ENCODE measurements around the gene ARMC10.
"Not testable (repeated sequence)": the region's sequence is repeated elsewhere in the genome, so short reads cannot be mapped to it uniquely, and the experiment has no call there.

ARMC10 gene

DNA sequence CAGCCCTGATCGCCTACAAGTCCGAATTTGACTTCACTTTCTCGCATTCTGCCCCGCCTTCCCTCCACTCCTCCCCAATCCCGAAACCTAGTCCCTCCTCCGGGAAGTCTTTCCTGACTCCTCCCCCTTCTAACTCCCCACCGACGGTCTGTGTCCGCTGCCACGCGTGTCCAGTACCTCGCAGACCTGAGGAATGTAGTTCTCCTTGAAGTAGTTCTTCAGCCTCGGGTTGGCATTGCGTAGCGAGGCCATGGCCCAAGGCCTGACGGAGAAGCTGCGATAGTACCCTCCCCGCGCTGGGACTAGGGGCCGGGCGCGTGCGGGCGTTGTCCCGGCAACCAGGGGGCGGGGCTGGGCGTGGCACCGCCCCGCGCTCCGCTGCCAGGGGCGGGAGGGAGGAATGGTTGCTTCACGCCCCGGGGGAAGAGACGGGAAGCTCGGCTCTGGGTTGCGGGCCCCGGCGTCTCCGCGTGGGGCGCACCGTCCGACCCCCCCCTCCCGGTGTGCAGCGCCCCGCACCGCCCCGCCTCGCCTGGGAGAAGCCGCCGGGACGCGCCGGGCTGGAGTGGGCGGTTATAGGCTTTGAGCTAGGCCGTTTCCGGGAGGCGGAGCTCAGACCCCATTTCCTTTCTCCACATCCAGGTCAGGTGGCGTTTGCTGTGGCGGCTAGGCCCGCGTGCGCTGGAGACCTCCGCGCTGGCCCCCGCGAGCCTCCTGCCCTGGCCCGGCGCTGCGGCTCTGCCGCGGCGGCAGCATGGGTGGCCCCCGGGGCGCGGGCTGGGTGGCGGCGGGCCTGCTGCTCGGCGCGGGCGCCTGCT, at the start of gene ARMC10, which contains the start of gene FBXL13:
Gene ARMC10, plus strand, starts transcription at position 622 of the 818 bp plus-strand sequence. Its CDS starts 133 bp downstream, at position 755.
Gene FBXL13, minus strand, starts transcription at position 278 of the 818 bp plus-strand sequence.
- FAIRE-seq = no peak

DNA sequence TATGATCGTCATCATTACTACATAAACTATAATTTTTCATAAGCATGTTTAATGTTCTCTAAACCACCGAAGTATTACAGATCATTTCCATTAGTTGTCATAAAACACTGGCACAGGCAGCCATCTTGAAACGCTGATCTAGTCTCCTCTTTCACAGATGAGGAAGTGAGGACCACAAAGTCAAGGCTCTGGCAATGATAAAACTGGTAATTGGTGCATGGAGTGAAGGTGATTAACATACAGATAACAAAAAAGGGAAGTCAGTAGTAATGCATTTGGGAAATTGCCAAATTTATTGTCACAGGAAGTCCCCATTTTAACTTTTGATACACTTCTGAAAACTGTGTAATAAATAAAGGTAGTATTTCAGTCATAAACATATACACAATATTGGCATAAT, 49.6 kb upstream of the ARMC10 start:
- FAIRE-seq = no peak

DNA sequence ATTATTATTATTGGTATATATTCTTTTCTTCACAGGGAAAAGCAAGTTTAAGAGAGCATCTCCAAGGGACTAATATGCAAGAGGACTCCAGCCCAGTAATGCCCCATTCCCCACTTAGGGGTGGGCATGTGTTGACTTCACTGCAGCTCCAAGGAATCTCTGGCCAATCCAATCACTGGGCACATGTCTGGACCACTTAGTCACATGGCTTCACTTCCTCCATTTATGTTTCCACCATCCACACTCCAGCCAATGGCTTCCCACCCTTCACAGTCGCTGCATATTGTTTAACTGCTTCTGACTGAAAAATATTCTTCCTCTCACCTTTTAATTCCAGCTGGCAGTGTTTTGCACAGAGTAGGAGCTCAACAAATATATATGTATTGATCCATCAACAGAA, 43.9 kb upstream of the ARMC10 start:
- FAIRE-seq = no peak

- FAIRE-seq = no peak
These were observed 43.2 kb upstream of the ARMC10 start for GRCh38 chr7:103031781-103032180.

DNA sequence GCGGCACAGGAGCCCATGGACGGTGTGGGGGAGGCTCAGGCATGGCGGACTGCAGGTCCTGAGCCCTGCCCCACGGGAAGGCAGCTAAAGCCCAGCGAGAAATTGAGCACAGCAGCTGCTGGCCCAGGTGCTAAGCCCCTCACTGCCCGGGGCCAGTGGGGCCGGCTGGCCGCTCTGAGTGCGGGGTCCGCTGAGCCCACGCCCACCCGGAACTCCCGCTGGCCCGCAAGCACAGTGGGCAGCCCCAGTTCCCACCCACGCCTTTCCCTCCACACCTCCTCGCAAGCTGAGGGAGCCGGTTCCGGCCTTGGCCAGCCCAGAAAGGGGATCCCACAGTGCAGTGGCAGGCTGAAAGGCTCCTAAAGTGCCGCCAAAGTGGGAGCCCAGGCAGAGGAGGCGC, 40.6 kb upstream of the ARMC10 start:
- not testable (repeated sequence) for FAIRE-seq

DNA sequence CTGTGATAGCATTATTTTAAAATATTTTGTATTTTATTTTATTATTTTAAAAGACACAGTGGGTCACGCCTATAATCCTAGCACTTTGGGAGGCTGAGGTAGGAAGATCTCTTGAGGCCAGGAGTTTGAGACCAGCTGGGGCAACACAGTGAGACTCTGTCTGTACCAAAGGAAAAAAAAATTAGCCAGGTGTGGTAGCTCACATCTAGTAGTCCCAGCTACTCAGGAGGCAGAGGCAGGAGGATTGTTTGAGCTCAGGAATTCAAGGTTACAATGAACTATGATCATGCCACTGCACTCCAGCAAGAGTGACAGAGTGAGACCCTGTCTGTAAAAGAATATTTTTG, 37.5 kb upstream of the ARMC10 start:
- no peak for FAIRE-seq

- FAIRE-seq = not testable (repeated sequence)
These were observed 36.9 kb upstream of the ARMC10 start for GRCh38 chr7:103037823-103038739.

- FAIRE-seq = not testable (repeated sequence)
These were observed 33.1 kb upstream of the ARMC10 start for GRCh38 chr7:103041815-103042214.

- FAIRE-seq = no peak
These were observed 26.1 kb upstream of the ARMC10 start for GRCh38 chr7:103048833-103049232.

DNA sequence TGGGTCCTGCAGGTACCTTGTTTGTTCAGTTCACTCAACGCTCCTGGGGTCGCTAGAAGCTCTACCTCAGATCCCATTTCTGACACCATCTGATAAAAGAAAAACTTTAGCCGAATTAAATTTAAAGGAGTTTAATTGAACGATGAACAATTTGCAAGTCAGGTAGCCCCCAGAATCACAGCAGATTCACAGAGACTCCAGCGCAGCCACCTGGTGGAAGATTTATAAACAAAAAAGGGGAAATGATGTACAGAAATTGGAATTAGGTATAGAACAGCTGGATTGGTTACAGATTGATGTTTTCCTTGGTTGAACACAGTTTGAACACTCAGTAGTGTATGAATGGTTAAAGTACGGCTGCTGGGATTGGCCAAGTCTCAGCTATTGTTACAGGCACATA, 23.4 kb upstream of the ARMC10 start:
- FAIRE-seq = no peak

DNA sequence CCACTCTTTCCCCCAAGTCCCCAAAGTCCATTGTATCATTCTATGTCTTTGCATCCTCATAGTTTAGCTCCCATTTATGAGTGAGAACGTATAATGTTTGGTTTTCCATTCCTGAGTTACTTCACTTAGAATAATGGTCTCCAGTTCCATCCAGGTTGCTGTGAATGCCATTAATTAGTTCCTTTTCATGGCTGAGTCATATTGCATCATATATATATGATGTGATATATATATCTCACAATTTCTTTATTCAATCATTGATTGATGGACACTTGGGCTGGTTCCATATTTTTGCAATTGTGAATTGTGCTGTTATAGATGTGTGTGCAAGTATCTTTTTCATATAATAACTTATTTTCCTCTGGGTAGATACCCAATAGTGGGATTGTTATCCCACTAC, 18.9 kb upstream of the ARMC10 start:
- FAIRE-seq = not testable (repeated sequence)

- no peak for FAIRE-seq
These were observed 16.8 kb upstream of the ARMC10 start for GRCh38 chr7:103058122-103058521.

GRCh38 chr7:103059471-103059870, 15.5 kb upstream of the ARMC10 start:
- peak; percentile 9 for FAIRE-seq

- FAIRE-seq = no peak
These were observed 11.0 kb upstream of the ARMC10 start for GRCh38 chr7:103063895-103064294.

GRCh38 chr7:103065667-103066066, 9.3 kb upstream of the ARMC10 start:
- FAIRE-seq = no peak

DNA sequence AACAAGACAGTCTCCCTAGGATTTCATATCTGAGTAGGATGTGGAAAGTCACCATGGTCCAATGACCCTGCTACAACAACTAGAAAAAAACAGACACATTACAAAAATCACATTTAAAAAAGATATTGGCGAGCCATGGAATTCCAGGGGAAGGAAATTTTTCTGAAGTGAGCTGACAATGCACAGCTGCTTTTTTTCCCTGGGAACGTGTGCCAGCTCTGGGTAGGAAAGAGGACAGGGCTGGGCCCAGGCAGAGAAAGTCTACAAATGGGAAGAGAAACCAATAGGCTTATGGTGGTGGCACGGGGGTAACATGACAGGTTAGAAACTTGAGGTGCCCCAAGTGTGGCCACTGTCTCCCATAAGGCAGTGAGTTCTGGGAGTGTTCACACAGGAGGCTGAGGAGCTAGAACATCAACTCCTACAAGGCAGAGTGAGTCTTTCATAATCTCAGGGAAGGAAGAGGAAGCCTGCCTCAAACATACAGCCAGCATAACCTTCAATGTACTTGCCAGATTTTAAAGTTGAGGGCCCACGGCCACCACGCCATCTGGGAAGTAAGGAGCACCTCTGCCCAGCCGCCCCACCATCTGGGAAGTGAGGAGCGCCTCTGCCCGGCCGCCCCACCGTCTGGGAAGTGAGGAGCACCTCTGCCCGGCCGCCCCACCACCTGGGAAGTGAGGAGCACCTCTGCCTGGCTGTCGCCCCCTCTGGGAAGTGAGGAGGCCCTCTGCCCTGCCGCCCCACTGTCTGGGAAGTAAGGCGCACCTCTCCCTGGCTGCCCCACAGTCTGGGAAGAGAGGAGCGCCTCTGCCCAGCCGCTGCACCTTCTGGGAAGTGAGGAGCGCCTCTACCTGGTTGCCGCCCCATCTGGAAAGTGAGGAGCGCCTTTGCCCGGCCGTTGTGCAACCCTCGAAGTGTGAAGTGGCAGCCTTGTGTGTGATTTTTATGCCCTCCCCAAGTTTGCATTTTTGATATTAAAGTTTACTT, 6.2 kb upstream of the ARMC10 start:
- no peak for FAIRE-seq

- FAIRE-seq = no peak
These were observed 3.9 kb upstream of the ARMC10 start for GRCh38 chr7:103071000-103071399.

DNA sequence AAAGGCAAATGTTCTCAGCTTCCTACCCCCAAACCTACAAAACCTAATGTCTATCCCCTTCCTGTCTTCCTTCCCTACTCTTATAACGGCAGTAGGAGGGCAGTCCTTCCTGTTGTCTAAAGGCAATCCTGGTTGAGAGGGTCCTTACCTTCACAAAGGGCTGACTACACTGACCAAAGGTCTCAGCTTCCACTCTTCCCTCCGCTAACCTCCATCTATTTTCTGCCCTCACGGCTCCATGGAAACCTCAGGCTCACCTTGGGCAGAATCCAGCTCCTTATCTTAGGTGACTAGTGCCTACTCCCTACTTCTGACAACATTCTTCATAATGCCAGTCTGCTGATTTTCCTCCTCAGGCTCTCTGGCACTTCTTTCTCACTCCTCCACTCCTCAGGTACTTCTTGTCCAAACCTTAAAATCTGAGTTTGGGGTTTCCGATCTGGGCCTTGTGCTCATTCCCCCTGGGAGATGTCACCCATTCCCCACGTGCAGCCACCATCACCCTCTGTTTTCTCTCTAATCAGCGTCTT, 886 bp upstream of the ARMC10 start:
- no peak for FAIRE-seq

- no peak for FAIRE-seq
These were observed 488 bp downstream of the ARMC10 start for GRCh38 chr7:103075337-103075918.

DNA sequence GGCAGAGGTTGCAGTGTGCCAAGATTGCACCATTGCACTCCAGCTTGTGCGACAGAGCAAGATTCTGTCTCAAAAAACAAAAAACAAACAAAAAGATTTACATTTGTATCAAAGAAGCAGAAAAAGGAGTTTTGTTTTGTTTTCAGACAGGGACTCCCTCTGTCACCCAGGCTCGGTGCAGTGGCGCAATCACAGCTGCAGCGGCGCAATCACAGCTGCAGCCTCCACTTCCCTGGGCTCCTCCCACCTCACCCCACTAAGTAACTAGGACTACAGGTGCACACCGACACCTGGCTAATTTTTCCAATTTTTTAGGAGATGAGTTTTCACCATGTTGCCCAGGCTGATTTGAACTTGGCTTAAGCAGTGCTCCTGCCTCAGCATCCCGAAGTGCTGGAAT, 1.8 kb downstream of the ARMC10 start:
- no peak for FAIRE-seq

DNA sequence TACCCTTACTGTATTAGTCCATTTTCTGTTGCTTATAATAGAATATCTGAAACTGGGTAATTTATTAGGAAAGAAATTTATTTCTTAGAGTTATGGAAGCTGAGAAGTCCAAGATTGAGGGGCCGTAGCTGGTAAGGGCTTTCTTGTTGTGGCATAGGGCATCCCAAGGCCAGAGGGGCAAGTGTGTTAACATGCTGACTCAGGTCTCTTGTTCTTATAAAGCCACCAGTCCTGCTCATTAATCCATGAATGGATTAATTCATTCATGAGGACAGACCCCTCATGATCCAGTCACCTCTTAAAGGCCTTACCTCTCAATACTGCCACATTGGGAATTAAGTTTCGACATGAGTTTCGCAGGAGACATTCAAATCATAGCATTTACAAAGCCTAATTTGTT, 2.4 kb downstream of the ARMC10 start:
- FAIRE-seq = no peak

- not testable (repeated sequence) for FAIRE-seq
These were observed 3.3 kb downstream of the ARMC10 start for GRCh38 chr7:103078226-103078625.

Data from islet of Langerhans (tissue), 1 donor.